A673 (cell line): Measurements from ENCODE around the gene ZNF473. TPM values are rescaled to one million over a fixed set of nuclear protein-coding genes. Genes with fewer than 3 reads are reported as not detected.
"Not testable (repeated sequence)": the region's sequence is repeated elsewhere in the genome, so short reads cannot be mapped to it uniquely, and the experiment has no call there.

Experiments used
- BruUV-seq: library from RNA; stranded (reverse); fragments of 400-500 nt; replicated peaks from 2 replicates; lab custom pipeline; 2021; lab: Mats Ljungman, UMichigan
- CTCF ChIA-PET: fragments of 300-600 bp; sonication (Branson Sonifier 250); formaldehyde crosslinking; loops from one replicate; lab custom pipeline; 2022; ENCODE audit warnings: antibody characterized with exemption; lab: Charles Lee
- POLR2A ChIA-PET: fragments of 300-600 bp; sonication (Branson Sonifier 250); formaldehyde crosslinking; loops from one replicate; lab custom pipeline; 2022; ENCODE audit warnings: antibody characterized with exemption; ENCODE audit not compliant: low non-redundant PET; lab: Charles Lee
- DNase-seq: peaks from one replicate; pipeline ENCODE4 v3.0.0-alpha.2; 2015; ENCODE audit warnings: low spot score
- H3K27ac ChIP-seq: fragments of 200-600 bp; sonication (generic); 2 replicates; pipeline ENCODE4 v1.5.1; 2016; ENCODE audit warnings: mixed run types, low read depth, mild to moderate bottlenecking, mixed read lengths, antibody characterized with exemption, low read length; ENCODE audit not compliant: poor library complexity, severe bottlenecking
- H3K27me3 ChIP-seq: fragments of 200-600 bp; sonication (generic); replicated peaks from 2 replicates; pipeline ENCODE4 v1.6.1; 2017; ENCODE audit warnings: mixed run types, low read depth, mild to moderate bottlenecking, mixed read lengths, antibody characterized with exemption, low read length; ENCODE audit not compliant: insufficient read depth, poor library complexity
- H3K36me3 ChIP-seq: fragments of 200-600 bp; sonication (generic); 2 replicates; pipeline ENCODE4 v1.6.1; 2016; ENCODE audit warnings: mixed run types, mild to moderate bottlenecking, mixed read lengths, antibody characterized with exemption, low read length; ENCODE audit not compliant: insufficient read depth, poor library complexity, severe bottlenecking
- H3K4me1 ChIP-seq: fragments of 200-600 bp; sonication (generic); 2 replicates; pipeline ENCODE4 v1.6.1; 2017; ENCODE audit warnings: mixed run types, mild to moderate bottlenecking, mixed read lengths, antibody characterized with exemption, low read length; ENCODE audit not compliant: insufficient read depth, poor library complexity, severe bottlenecking
- H3K4me3 ChIP-seq: fragments of 200-600 bp; sonication (generic); 2 replicates; pipeline ENCODE4 v1.5.1; 2016; ENCODE audit warnings: low read depth, mixed run types, mild to moderate bottlenecking, mixed read lengths, low read length; ENCODE audit not compliant: poor library complexity, severe bottlenecking
- H3K9me3 ChIP-seq: fragments of 200-600 bp; sonication (generic); 2 replicates; pipeline ENCODE4 v1.6.1; 2016; ENCODE audit warnings: mixed run types, low read depth, mild to moderate bottlenecking, mixed read lengths, antibody characterized with exemption, low read length; ENCODE audit not compliant: poor library complexity, severe bottlenecking
- intact Hi-C: fragments of 100-400 bp; cut with micrococcal nuclease; formaldehyde crosslinking; loops from one replicate; pipeline ENCODE4 v1.10.0; 2022; ENCODE audit not compliant: unreplicated experiment
- total RNA-seq: library from RNA; stranded (reverse); gene quantifications from 2 replicates; pipeline ENCODE4 v1.2.3, GENCODE V29; 2021

The ZNF473 gene
- total RNA-seq, 1 experiment from 2014 or later = 15.6 TPM

GRCh38 chr19:50099696-50100095 lies 73.9 kb downstream of the ZNF473 start:
- intact Hi-C loops, H3K36me3 ChIP-seq, H3K27me3 ChIP-seq, H3K4me3 ChIP-seq, H3K27ac ChIP-seq, DNase-seq, H3K9me3 ChIP-seq, BruUV-seq, CTCF ChIA-PET, POLR2A ChIA-PET, H3K4me1 ChIP-seq: not testable (repeated sequence)

DNA sequence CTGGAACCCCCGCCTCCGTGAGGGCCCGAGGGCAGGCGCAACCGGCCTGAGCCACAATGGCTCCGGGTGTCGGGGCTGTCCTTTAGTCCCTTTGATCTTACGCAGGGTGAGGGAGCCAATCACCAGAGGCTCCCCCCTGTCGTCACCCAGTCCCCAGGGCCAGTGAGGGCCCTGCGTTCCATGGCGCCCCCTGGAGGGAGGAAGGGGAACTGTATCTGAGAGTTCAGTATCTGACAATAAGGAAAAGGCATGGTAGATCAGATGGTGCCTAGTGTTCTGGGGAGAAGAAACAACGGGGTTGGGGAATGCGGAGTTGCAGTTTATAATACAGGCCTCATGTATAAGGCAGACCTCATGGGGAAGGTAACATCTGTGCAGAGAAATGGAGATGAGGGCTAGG lies 75.1 kb downstream of the ZNF473 start:
- H3K4me1 ChIP-seq, H3K27ac ChIP-seq, CTCF ChIA-PET, DNase-seq, H3K9me3 ChIP-seq, H3K4me3 ChIP-seq, H3K27me3 ChIP-seq, H3K36me3 ChIP-seq, POLR2A ChIA-PET, BruUV-seq, intact Hi-C loops: not testable (repeated sequence)

Other genes starting within 250 kb of the ZNF473 start
- gene FUZ, start 212.7 kb upstream of the ZNF473 start, total RNA-seq = 53.0 and 64.3 TPM in 2 replicates
- 93.0 and 111 TPM in 2 replicates for gene MED25, start 207.7 kb upstream of the ZNF473 start, total RNA-seq
- 331 and 356 TPM in 2 replicates for gene PTOV1, start 174.8 kb upstream of the ZNF473 start, total RNA-seq
- gene PNKP, start 158.4 kb upstream of the ZNF473 start, total RNA-seq = 122 and 130 TPM in 2 replicates
- 80.3 and 81.5 TPM in 2 replicates for gene AKT1S1, start 148.7 kb upstream of the ZNF473 start, total RNA-seq
- gene TBC1D17, start 148.3 kb upstream of the ZNF473 start, total RNA-seq = 35.1 and 40.0 TPM in 2 replicates
- gene IL4I1, start 129.1 kb upstream of the ZNF473 start, total RNA-seq = 1.3 TPM in 2 replicates
- 302 and 322 TPM in 2 replicates for gene ATF5, start 96.8 kb upstream of the ZNF473 start, total RNA-seq
- 98.5 and 100 TPM in 2 replicates for gene NUP62, start 96.5 kb upstream of the ZNF473 start, total RNA-seq
- not detected in 2 replicates for gene SIGLEC11, start 64.8 kb upstream of the ZNF473 start, total RNA-seq
- 44.4 and 47.5 TPM in 2 replicates for gene VRK3, start 633 bp upstream of the ZNF473 start, total RNA-seq
- not detected in 2 replicates for gene IZUMO2, start 137.3 kb downstream of the ZNF473 start, total RNA-seq
- 0.84 and 1.4 TPM in 2 replicates for gene MYH14, start 177.6 kb downstream of the ZNF473 start, total RNA-seq